ENCODE results near the gene PEAR1. TPM values are rescaled to one million over a fixed set of nuclear protein-coding genes. Genes with fewer than 3 reads are reported as not detected.

The PEAR1 gene
- total and polyA plus RNA-seq, 8 donors = 1.2 to 16.3 (median 2.7) TPM

DNA sequence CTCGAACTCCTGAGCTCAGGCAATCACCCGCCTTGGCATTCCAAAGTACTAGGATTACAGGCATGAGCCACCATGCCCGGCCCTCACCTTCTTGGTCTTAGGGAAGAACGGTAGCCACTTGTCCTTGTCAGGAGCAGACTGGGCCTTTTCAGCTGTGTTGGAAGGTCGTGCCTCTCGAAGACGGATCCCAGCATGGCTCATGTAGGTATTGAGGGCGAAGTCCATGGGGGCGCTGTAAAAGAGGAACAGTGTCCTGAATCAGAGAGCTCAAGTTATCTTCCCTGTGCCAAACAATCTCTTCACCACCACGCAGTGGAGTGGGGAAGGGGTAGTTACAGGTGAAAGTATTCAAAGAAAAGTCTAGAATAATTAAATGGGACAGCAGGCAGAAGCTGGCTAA lies 62.8 kb downstream of the PEAR1 start:
- no peak for DNase-seq
- TF ChIP-seq EP300 (IDR thresholded peaks at IDR 0.05) (no peak), POLR2AphosphoS5 (IDR thresholded peaks at IDR 0.05) (no peak), CTCF (IDR thresholded peaks at IDR 0.05) (no peak), POLR2A (IDR thresholded peaks at IDR 0.05) (no peak)
- H3K4me3 ChIP-seq = no peak overlapping the region
- no peak overlapping the region for H3K27ac ChIP-seq
- H3K27me3 ChIP-seq = no peaks in the 10 kb centered on the region
- intact Hi-C loops (cut with DNase I; ENCODE audit: low total_unique reads) = no loop called here
- H3K9me3 ChIP-seq = no peaks in the 10 kb centered on the region
- H3K36me3 ChIP-seq = peaks cover 63 to 100% (median 98%) of the 10 kb centered on the region in 4 donors
- no peaks in the 10 kb centered on the region for H3K4me1 ChIP-seq
- 90 to 93% (median 92%) methylated on average over 10 of the region's 10 CpGs for WGBS, 5 donors

- TF ChIP-seq CTCF (IDR thresholded peaks at IDR 0.05) (no peak), POLR2AphosphoS5 (IDR thresholded peaks at IDR 0.05) (no peak), EP300 (IDR thresholded peaks at IDR 0.05) (no peak), POLR2A (IDR thresholded peaks at IDR 0.05) (no peak)
- WGBS, 5 donors = 77 to 90% (median 86%) methylated on average over 3 of the region's 3 CpGs
- H3K27me3 ChIP-seq = no peaks in the 10 kb centered on the region
Observed at GRCh38 chr1:156957634-156958033, 64.1 kb downstream of the PEAR1 start.

DNA sequence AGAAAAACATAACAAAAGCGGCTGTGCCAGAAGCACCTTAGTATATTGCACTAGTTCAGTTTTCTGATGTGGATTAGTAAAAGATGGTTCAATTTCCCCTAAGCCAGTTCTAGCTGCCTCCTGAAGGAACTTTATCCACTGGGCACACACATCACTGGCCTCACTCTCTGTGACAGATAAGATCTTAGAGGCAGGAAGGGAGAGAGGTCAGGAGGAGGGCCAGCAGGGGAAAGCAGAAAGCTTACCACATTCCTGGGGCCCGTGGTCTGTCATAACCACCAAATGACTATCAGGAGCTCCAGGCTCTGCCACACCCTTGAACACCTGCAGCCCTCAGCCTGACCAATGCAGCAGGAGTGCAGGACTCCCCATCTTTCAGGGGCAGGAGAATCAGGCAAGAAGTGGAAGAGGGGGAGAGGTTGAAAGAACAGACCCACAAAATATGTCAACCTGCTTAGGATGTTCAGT lies 64.8 kb downstream of the PEAR1 start:
- DNase-seq = no peak

More at GRCh38 chr1:156957634-156958033, 64.1 kb downstream of the PEAR1 start:
- no peaks in the 10 kb centered on the region for H3K4me1 ChIP-seq
- no peaks in the 10 kb centered on the region for H3K9me3 ChIP-seq
- DNase-seq = no peak
- H3K4me3 ChIP-seq = no peak overlapping the region
- intact Hi-C loops (cut with DNase I; ENCODE audit: low total_unique reads) = no loop called here
- H3K36me3 ChIP-seq = peaks cover 66 to 100% (median 98%) of the 10 kb centered on the region in 4 donors
- H3K27ac ChIP-seq = no peak overlapping the region

GRCh38 chr1:156959414-156959813 lies 65.9 kb downstream of the PEAR1 start:
- WGBS, 5 donors = 71 to 90% (median 82%) methylated on average over 2 of the region's 2 CpGs
- no peaks in the 10 kb centered on the region for H3K4me1 ChIP-seq
- H3K36me3 ChIP-seq = peaks cover 68 to 98% (median 97%) of the 10 kb centered on the region in 4 donors
- no peaks in the 10 kb centered on the region for H3K9me3 ChIP-seq
- no peak overlapping the region for H3K4me3 ChIP-seq
- no peak for DNase-seq
- no peaks in the 10 kb centered on the region for H3K27me3 ChIP-seq
- no peak overlapping the region for H3K27ac ChIP-seq
- no peak for TF ChIP-seq POLR2AphosphoS5 (IDR thresholded peaks at IDR 0.05)
- TF ChIP-seq POLR2A (IDR thresholded peaks at IDR 0.05) = no peak
- no peak for TF ChIP-seq CTCF (IDR thresholded peaks at IDR 0.05)
- no peak for TF ChIP-seq EP300 (IDR thresholded peaks at IDR 0.05)
- intact Hi-C loops (cut with DNase I; ENCODE audit: low total_unique reads) = no loop called here

More for the DNA sequence above, 64.8 kb downstream of the PEAR1 start:
- Histone ChIP-seq H3K27me3 (no peaks in the 10 kb centered on the region), H3K4me3 (no peak overlapping the region), H3K4me1 (no peaks in the 10 kb centered on the region), H3K9me3 (no peaks in the 10 kb centered on the region), H3K36me3 (peaks cover 68 to 100% (median 98%) of the 10 kb centered on the region in 4 donors), H3K27ac (no peak overlapping the region)
- intact Hi-C loops (cut with DNase I; ENCODE audit: low total_unique reads) = no loop called here
- 55 to 63% (median 57%) methylated on average over 2 of the region's 2 CpGs for WGBS, 5 donors
- TF ChIP-seq POLR2AphosphoS5 (IDR thresholded peaks at IDR 0.05) = no peak
- TF ChIP-seq EP300 (IDR thresholded peaks at IDR 0.05) = no peak
- TF ChIP-seq CTCF (IDR thresholded peaks at IDR 0.05) = no peak
- no peak for TF ChIP-seq POLR2A (IDR thresholded peaks at IDR 0.05)
